Naive thymus-derived CD8-positive, alpha-beta T cell (primary cell): ENCODE measurements around the gene AP1S1. TPM values are rescaled to one million over a fixed set of nuclear protein-coding genes. Genes with fewer than 3 reads are reported as not detected.
"Not testable (repeated sequence)": the region's sequence is repeated elsewhere in the genome, so short reads cannot be mapped to it uniquely, and the experiment has no call there.

Source experiments
- ATAC-seq, 2 donors: fragments of 150-1000 bp; cut with Tn5 transposase in 1 of 2; sonication (Bioruptor Pico), chemical (Tn5 transposase) in 1 of 2; 1 replicate in 1 of 2; 2 replicates in 1 of 2; pipeline ENCODE4 v1.10.0; 2021; ENCODE audit warnings: mild to moderate bottlenecking in 2 of 2, moderate library complexity in 2 of 2
- POLR2A ChIA-PET: fragments of 350-600 bp; sonication (Branson Sonifier 250); formaldehyde crosslinking; loops from one replicate; lab custom pipeline; 2021; ENCODE audit warnings: antibody characterized with exemption; lab: Charles Lee
- DNase-seq, 10 donors: peaks; one replicate each; pipeline versions ENCODE4 v3.0.0 to v3.0.0-alpha.2; 2020 to 2022
- H3K27ac Mint-ChIP-seq, 10 donors: one replicate each; pipeline ENCODE4 v1.8.0; 2020 to 2022; ENCODE audit warnings: mild to moderate bottlenecking in 10 of 10, mixed read lengths in 10 of 10, moderate library complexity in 4 of 10, inconsistent platforms in 1 of 10
- H3K27me3 Mint-ChIP-seq, 5 donors: one replicate each; pipeline ENCODE4 v1.8.0; 2021 to 2022; ENCODE audit warnings: mixed read lengths in 5 of 5
- H3K36me3 Mint-ChIP-seq, 3 donors: one replicate each; pipeline ENCODE4 v1.8.0; 2020 to 2022; ENCODE audit warnings: mixed read lengths in 3 of 3, mild to moderate bottlenecking in 2 of 3, inconsistent platforms in 1 of 3
- H3K4me1 Mint-ChIP-seq, 4 donors: one replicate each; pipeline ENCODE4 v1.8.0; 2021 to 2022; ENCODE audit warnings: mixed read lengths in 4 of 4
- H3K4me3 Mint-ChIP-seq, 10 donors: one replicate each; pipeline ENCODE4 v1.8.0; 2020 to 2022; ENCODE audit warnings: mild to moderate bottlenecking in 10 of 10, mixed read lengths in 10 of 10, moderate library complexity in 6 of 10, inconsistent platforms in 1 of 10
- H3K9me3 Mint-ChIP-seq, 9 donors: one replicate each; pipeline ENCODE4 v1.8.0; 2020 to 2022; ENCODE audit warnings: mixed read lengths in 9 of 9, mild to moderate bottlenecking in 3 of 9, inconsistent platforms in 1 of 9, moderate library complexity in 1 of 9
- polyA plus RNA-seq, 3 donors: library from polyadenylated mRNA; unstranded; fragments of 300-500 nt; fragmentation: Illumina TruSeq; gene quantifications; one replicate each; pipeline ENCODE4 v1.2.3, GENCODE V29; 2021
- total RNA-seq, 8 experiments: library from RNA in 2 of 8; stranded (reverse) in 2 of 8; gene quantifications; one replicate each; pipeline ENCODE4 v1.2.3 and lab custom pipeline; 2021 to 2026

The AP1S1 gene
- total and polyA plus RNA-seq, 5 experiments from 2014 or later: 3.3 to 9.9 (median 4.6) TPM

- H3K27ac Mint-ChIP-seq: peak within 1 kb of the TSS in 2 of 10 donors; percentile 3 to 25
Measured at GRCh38 chr7:101180130-101180755, 26.0 kb downstream of the AP1S1 start, which contains the start of gene NAT16. Gene NAT16, minus strand, starts transcription at chr7:101180293. Its CDS starts 5,486 bp downstream, at chr7:101174807.

GRCh38 chr7:101185258-101185839 lies 31.1 kb downstream of the AP1S1 start:
- Mint-ChIP-seq H3K4me1 (peaks cover 4 to 7% (median 5%) of the 10 kb centered on the region in 4 donors), H3K27me3 (peaks cover 25 to 45% (median 33%) of the 10 kb centered on the region in 5 donors), H3K36me3 (peaks cover 0 to 8% (median 0%) of the 10 kb centered on the region in 3 donors), H3K4me3 (no peak overlapping the region), H3K27ac (no peak overlapping the region), H3K9me3 (peaks cover 0 to 2% (median 0%) of the 10 kb centered on the region in 9 donors)
- DNase-seq (no peak), ATAC-seq (no peak)
- POLR2A ChIA-PET: interaction anchor here (1.0 kb wide), 1 partner anchor 26 kb away, joined by 3 read pairs; no protein-coding TSS in a partner anchor

More at GRCh38 chr7:101180130-101180755, 26.0 kb downstream of the AP1S1 start, which contains the start of gene NAT16:
- H3K9me3 Mint-ChIP-seq: peaks cover 0 to 4% (median 0%) of the 10 kb centered on the region in 9 donors
- peaks cover 40 to 84% (median 57%) of the 10 kb centered on the region in 5 donors for H3K27me3 Mint-ChIP-seq
- H3K4me3 Mint-ChIP-seq: peak within 1 kb of the TSS; percentile 12 to 75 (median 60)
- DNase-seq: no peak
- ATAC-seq: peak; percentile 32 to 51
- POLR2A ChIA-PET: interaction anchor here (0.6 kb wide), 1 partner anchor 61 kb away, joined by 3 read pairs; no protein-coding TSS in a partner anchor
- H3K36me3 Mint-ChIP-seq: peaks cover 0 to 8% (median 0%) of the 10 kb centered on the region in 3 donors
- H3K4me1 Mint-ChIP-seq: peaks cover 10 to 22% (median 12%) of the 10 kb centered on the region in 4 donors

- POLR2A ChIA-PET: interaction anchor here (0.6 to 1.0 kb wide), 2 partner anchors 26 to 46 kb away, joined by 3 read pairs; no protein-coding TSS in a partner anchor
- H3K4me1 Mint-ChIP-seq: peaks cover 0 to 2% (median under 1%) of the 10 kb centered on the region in 4 donors
Measured at GRCh38 chr7:101186194-101186593, 31.9 kb downstream of the AP1S1 start.

GRCh38 chr7:101186844-101187428 lies 32.7 kb downstream of the AP1S1 start:
- H3K27me3 Mint-ChIP-seq: peaks cover 18 to 33% (median 26%) of the 10 kb centered on the region in 5 donors
- H3K9me3 Mint-ChIP-seq: peaks cover 0 to 2% (median 0%) of the 10 kb centered on the region in 9 donors
- H3K36me3 Mint-ChIP-seq: peaks cover 0 to 4% (median 0%) of the 10 kb centered on the region in 3 donors
- no peak overlapping the region for H3K4me3 Mint-ChIP-seq
- POLR2A ChIA-PET: interaction anchor here (0.6 kb wide), 1 partner anchor 47 kb away, joined by 3 read pairs; no protein-coding TSS in a partner anchor
- ATAC-seq: no peak
- peaks cover 0 to 2% (median under 1%) of the 10 kb centered on the region in 4 donors for H3K4me1 Mint-ChIP-seq
- no peak for DNase-seq
- no peak overlapping the region for H3K27ac Mint-ChIP-seq

More at GRCh38 chr7:101186194-101186593, 31.9 kb downstream of the AP1S1 start:
- peaks cover 0 to 2% (median 0%) of the 10 kb centered on the region in 9 donors for H3K9me3 Mint-ChIP-seq
- no peak overlapping the region for H3K27ac Mint-ChIP-seq
- H3K4me3 Mint-ChIP-seq: no peak overlapping the region
- ATAC-seq: no peak
- peaks cover 20 to 37% (median 27%) of the 10 kb centered on the region in 5 donors for H3K27me3 Mint-ChIP-seq
- peaks cover 0 to 4% (median 0%) of the 10 kb centered on the region in 3 donors for H3K36me3 Mint-ChIP-seq
- DNase-seq: no peak

- Mint-ChIP-seq H3K4me3 (no peak overlapping the region), H3K27me3 (peaks cover 11 to 23% (median 17%) of the 10 kb centered on the region in 5 donors), H3K27ac (no peak overlapping the region), H3K4me1 (peaks cover 0 to 2% (median under 1%) of the 10 kb centered on the region in 4 donors), H3K36me3 (no peaks in the 10 kb centered on the region), H3K9me3 (no peaks in the 10 kb centered on the region)
- POLR2A ChIA-PET: no interaction called here
- ATAC-seq (no peak), DNase-seq (no peak)
Measured at GRCh38 chr7:101189109-101189508, 34.8 kb downstream of the AP1S1 start.

GRCh38 chr7:101195884-101196283 lies 41.6 kb downstream of the AP1S1 start:
- Mint-ChIP-seq H3K9me3 (no peaks in the 10 kb centered on the region), H3K27ac (no peak overlapping the region), H3K27me3 (peaks cover 7 to 28% (median 14%) of the 10 kb centered on the region in 5 donors), H3K36me3 (no peaks in the 10 kb centered on the region), H3K4me3 (no peak overlapping the region), H3K4me1 (peaks cover 0 to 5% (median 4%) of the 10 kb centered on the region in 4 donors)
- ATAC-seq: no peak
- no peak for DNase-seq
- POLR2A ChIA-PET: no interaction called here

- ATAC-seq (no peak), DNase-seq (no peak)
- POLR2A ChIA-PET: no interaction called here
- H3K9me3 Mint-ChIP-seq: peaks cover 0 to 2% (median 0%) of the 10 kb centered on the region in 9 donors
- H3K27me3 Mint-ChIP-seq: peaks cover 9 to 43% (median 22%) of the 10 kb centered on the region in 5 donors
- peaks cover 2 to 11% (median 7%) of the 10 kb centered on the region in 4 donors for H3K4me1 Mint-ChIP-seq
- H3K36me3 Mint-ChIP-seq: no peaks in the 10 kb centered on the region
- no peak overlapping the region for H3K4me3 Mint-ChIP-seq
- no peak overlapping the region for H3K27ac Mint-ChIP-seq
Measured at GRCh38 chr7:101197991-101198390, 43.7 kb downstream of the AP1S1 start.

- H3K27ac Mint-ChIP-seq: peak overlapping the region in 1 of 10 donors; percentile 34
- no peak for ATAC-seq
- POLR2A ChIA-PET: no interaction called here
- DNase-seq: no peak
- H3K4me1 Mint-ChIP-seq: peaks cover 2 to 15% (median 7%) of the 10 kb centered on the region in 4 donors
- no peaks in the 10 kb centered on the region for H3K36me3 Mint-ChIP-seq
- H3K27me3 Mint-ChIP-seq: peaks cover 9 to 45% (median 22%) of the 10 kb centered on the region in 5 donors
- H3K4me3 Mint-ChIP-seq: no peak overlapping the region
- peaks cover 0 to 2% (median 0%) of the 10 kb centered on the region in 9 donors for H3K9me3 Mint-ChIP-seq
Measured at GRCh38 chr7:101198476-101198875, 44.2 kb downstream of the AP1S1 start.

- POLR2A ChIA-PET: not testable (repeated sequence)
Measured at GRCh38 chr7:101199522-101199921, 45.2 kb downstream of the AP1S1 start.

GRCh38 chr7:101200504-101200861 lies 46.2 kb downstream of the AP1S1 start:
- H3K36me3 Mint-ChIP-seq: peaks cover 0 to 2% (median 0%) of the 10 kb centered on the region in 3 donors
- H3K4me1 Mint-ChIP-seq: peaks cover 2 to 24% (median 14%) of the 10 kb centered on the region in 4 donors
- peak overlapping the region in 1 of 10 donors; percentile 65 for H3K27ac Mint-ChIP-seq
- H3K4me3 Mint-ChIP-seq: peak overlapping the region in 2 of 10 donors; percentile 44 to 55
- POLR2A ChIA-PET: no interaction called here
- H3K9me3 Mint-ChIP-seq: peaks cover 0 to 2% (median 0%) of the 10 kb centered on the region in 9 donors
- peaks cover 9 to 49% (median 26%) of the 10 kb centered on the region in 5 donors for H3K27me3 Mint-ChIP-seq
- ATAC-seq (no peak), DNase-seq (no peak)

More at GRCh38 chr7:101199522-101199921, 45.2 kb downstream of the AP1S1 start:
- Mint-ChIP-seq H3K4me1 (peaks cover 2 to 24% (median 14%) of the 10 kb centered on the region in 4 donors), H3K27me3 (peaks cover 11 to 52% (median 26%) of the 10 kb centered on the region in 5 donors)
- H3K9me3 Mint-ChIP-seq, H3K4me3 Mint-ChIP-seq, H3K27ac Mint-ChIP-seq, ATAC-seq, DNase-seq, H3K36me3 Mint-ChIP-seq: not testable (repeated sequence)

GRCh38 chr7:101200862-101201599 lies 46.8 kb downstream of the AP1S1 start, which contains the start of gene MOGAT3:
Gene MOGAT3, minus strand, starts transcription at chr7:101201036. Its CDS starts 182 bp downstream, at chr7:101200854.
- POLR2A ChIA-PET: no interaction called here
- H3K4me1 Mint-ChIP-seq: peaks cover 2 to 24% (median 14%) of the 10 kb centered on the region in 4 donors
- H3K36me3 Mint-ChIP-seq: peaks cover 0 to 7% (median 3%) of the 10 kb centered on the region in 3 donors
- DNase-seq: no peak
- peak in 1 of 2 donors; percentile 55 for ATAC-seq
- H3K27ac Mint-ChIP-seq: peak within 1 kb of the TSS in 1 of 10 donors; percentile 65
- H3K27me3 Mint-ChIP-seq: peaks cover 9 to 49% (median 26%) of the 10 kb centered on the region in 5 donors
- peak within 1 kb of the TSS in 7 of 10 donors; percentile 36 to 70 (median 51) for H3K4me3 Mint-ChIP-seq
- H3K9me3 Mint-ChIP-seq: peaks cover 0 to 2% (median 0%) of the 10 kb centered on the region in 9 donors
